ENCODE results near the gene AFF4. TPM values are rescaled to one million over a fixed set of nuclear protein-coding genes. Genes with fewer than 3 reads are reported as not detected.

The AFF4 gene
- total RNA-seq, 1 donor from 2014 or later = 119 TPM

- H3K9me3 Mint-ChIP-seq = no peaks in the 10 kb centered on the region
- H3K4me1 Mint-ChIP-seq = peaks cover 7% of the 10 kb centered on the region
- no peaks in the 10 kb centered on the region for H3K36me3 Mint-ChIP-seq
- no peak for TF ChIP-seq CTCF (IDR thresholded peaks at IDR 0.05; ENCODE audit: unreplicated experiment)
- peaks cover 6% of the 10 kb centered on the region for H3K27me3 Mint-ChIP-seq (ENCODE audit: low read depth)
- DNase-seq (ENCODE audit: low spot score in 2 of 2, unreplicated experiment in 2 of 2) = no peak
- H3K4me3 Mint-ChIP-seq = no peak overlapping the region
- H3K27ac Mint-ChIP-seq = no peak overlapping the region
These were observed 109.6 kb downstream of the AFF4 start for GRCh38 chr5:132853790-132854189.

GRCh38 chr5:132853323-132853722, 110.1 kb downstream of the AFF4 start:
- H3K36me3 Mint-ChIP-seq = no peaks in the 10 kb centered on the region
- no peaks in the 10 kb centered on the region for H3K9me3 Mint-ChIP-seq
- peaks cover 7% of the 10 kb centered on the region for H3K4me1 Mint-ChIP-seq
- TF ChIP-seq CTCF (IDR thresholded peaks at IDR 0.05; ENCODE audit: unreplicated experiment) = no peak
- no peak overlapping the region for H3K27ac Mint-ChIP-seq
- peaks cover 3% of the 10 kb centered on the region for H3K27me3 Mint-ChIP-seq (ENCODE audit: low read depth)
- no peak overlapping the region for H3K4me3 Mint-ChIP-seq
- DNase-seq (ENCODE audit: low spot score in 2 of 2, unreplicated experiment in 2 of 2) = no peak

GRCh38 chr5:132850066-132850465, 113.4 kb downstream of the AFF4 start:
- Mint-ChIP-seq H3K4me3 (no peak overlapping the region), H3K27me3 (ENCODE audit: low read depth) (no peaks in the 10 kb centered on the region), H3K36me3 (no peaks in the 10 kb centered on the region), H3K4me1 (peaks cover 7% of the 10 kb centered on the region), H3K9me3 (no peaks in the 10 kb centered on the region), H3K27ac (no peak overlapping the region)
- no peak for DNase-seq (ENCODE audit: low spot score in 2 of 2, unreplicated experiment in 2 of 2)
- no peak for TF ChIP-seq CTCF (IDR thresholded peaks at IDR 0.05; ENCODE audit: unreplicated experiment)

GRCh38 chr5:132849347-132849746, 114.1 kb downstream of the AFF4 start:
- no peak for TF ChIP-seq CTCF (IDR thresholded peaks at IDR 0.05; ENCODE audit: unreplicated experiment)
- Mint-ChIP-seq H3K27ac (no peak overlapping the region), H3K36me3 (no peaks in the 10 kb centered on the region), H3K9me3 (no peaks in the 10 kb centered on the region), H3K27me3 (ENCODE audit: low read depth) (no peaks in the 10 kb centered on the region), H3K4me3 (no peak overlapping the region), H3K4me1 (peaks cover 5% of the 10 kb centered on the region)
- DNase-seq (ENCODE audit: low spot score in 2 of 2, unreplicated experiment in 2 of 2) = no peak

- H3K4me3 Mint-ChIP-seq = no peak overlapping the region
- H3K27ac Mint-ChIP-seq = no peak overlapping the region
- no peaks in the 10 kb centered on the region for H3K36me3 Mint-ChIP-seq
- TF ChIP-seq CTCF (IDR thresholded peaks at IDR 0.05; ENCODE audit: unreplicated experiment) = no peak
- no peaks in the 10 kb centered on the region for H3K27me3 Mint-ChIP-seq (ENCODE audit: low read depth)
- H3K9me3 Mint-ChIP-seq = no peaks in the 10 kb centered on the region
- DNase-seq (ENCODE audit: low spot score in 2 of 2, unreplicated experiment in 2 of 2) = no peak
- H3K4me1 Mint-ChIP-seq = peaks cover 3% of the 10 kb centered on the region
These were observed 115.2 kb downstream of the AFF4 start for GRCh38 chr5:132848270-132848669.

- peak in 1 of 2 experiments; percentile 9 for DNase-seq (ENCODE audit: low spot score in 2 of 2, unreplicated experiment in 2 of 2)
- H3K27me3 Mint-ChIP-seq (ENCODE audit: low read depth) = no peaks in the 10 kb centered on the region
- peaks cover 25% of the 10 kb centered on the region for H3K4me1 Mint-ChIP-seq
- H3K27ac Mint-ChIP-seq = no peak overlapping the region
- H3K4me3 Mint-ChIP-seq = no peak overlapping the region
- no peak for TF ChIP-seq CTCF (IDR thresholded peaks at IDR 0.05; ENCODE audit: unreplicated experiment)
- no peaks in the 10 kb centered on the region for H3K36me3 Mint-ChIP-seq
- H3K9me3 Mint-ChIP-seq = peaks cover 5% of the 10 kb centered on the region
These were observed 122.1 kb downstream of the AFF4 start for GRCh38 chr5:132841305-132841704.

All from mesothelial cell of epicardium (in vitro differentiated cells).